HG02610 (cell line): ENCODE results near the gene GTF2A1.
A peak's percentile ranks its signal among the peaks of the same experiment; 100 is the strongest.
"Not testable (repeated sequence)": the region's sequence is repeated elsewhere in the genome, so short reads cannot be mapped to it uniquely, and the experiment has no call there.

Source experiments
- ATAC-seq: cut with Tn5 transposase; IDR thresholded peaks from one replicate; pipeline ENCODE4 v1.9.1; 2021; ENCODE audit warnings: mild to moderate bottlenecking, moderate library complexity; ENCODE audit not compliant: unreplicated experiment

GTF2A1 gene

DNA sequence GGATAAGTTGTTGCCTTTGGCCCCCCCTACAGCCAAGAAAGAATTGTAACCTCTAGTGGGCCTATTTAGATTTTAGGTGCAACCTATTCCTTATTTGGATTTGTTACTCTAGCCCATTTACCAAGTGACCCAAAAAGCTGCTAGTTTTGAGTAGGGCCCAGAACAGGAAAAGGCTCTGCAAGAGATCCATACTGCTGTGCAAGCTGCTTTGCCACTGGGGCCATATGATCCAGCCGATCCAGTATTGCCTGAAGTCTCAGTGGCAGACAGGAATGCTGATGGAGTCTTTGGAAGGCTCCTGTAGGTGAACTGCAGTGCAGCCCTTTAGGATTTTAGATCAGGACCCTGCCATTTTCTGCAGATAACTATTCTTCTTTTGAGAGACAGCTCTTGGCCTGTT, 12.9 kb upstream of the GTF2A1 start:
- ATAC-seq = no peak

DNA sequence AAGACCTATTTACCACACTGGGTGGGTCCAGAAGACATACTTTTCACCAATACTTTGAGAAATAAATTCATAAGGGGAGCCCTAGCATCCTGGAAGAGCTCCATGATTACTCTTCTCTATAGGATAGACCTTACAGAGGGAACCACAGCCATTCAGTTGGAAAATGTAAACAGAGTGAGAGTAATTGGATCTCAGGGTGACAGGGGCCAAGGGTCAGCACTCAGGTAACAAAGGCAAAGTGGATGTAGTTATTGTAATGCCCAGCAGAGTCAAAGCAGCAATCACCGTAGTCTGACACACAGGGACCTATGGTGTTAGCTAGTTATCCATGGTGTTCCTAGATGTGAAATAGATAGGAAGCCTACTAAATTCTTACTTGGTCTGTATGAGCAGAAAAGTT, 10.8 kb upstream of the GTF2A1 start:
- ATAC-seq = no peak

DNA sequence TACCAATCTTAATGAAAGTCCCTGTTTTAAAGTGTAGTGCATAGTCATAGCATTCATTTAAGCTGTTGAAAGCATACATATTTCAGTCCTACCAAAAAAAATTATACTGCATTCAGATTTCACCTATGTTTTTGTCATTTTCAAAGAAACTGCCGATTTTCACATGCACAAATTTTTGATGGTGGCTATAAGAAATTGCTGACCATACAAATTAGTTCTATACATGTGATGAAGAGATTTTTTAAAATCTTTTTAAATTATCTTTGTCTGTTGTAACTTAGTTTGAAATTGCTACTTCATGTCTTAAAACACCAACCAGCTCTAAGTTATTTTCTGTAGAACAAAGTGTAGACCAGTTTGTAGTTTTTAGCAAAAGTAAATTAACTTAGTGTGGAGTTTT, 3.5 kb upstream of the GTF2A1 start:
- no peak for ATAC-seq

DNA sequence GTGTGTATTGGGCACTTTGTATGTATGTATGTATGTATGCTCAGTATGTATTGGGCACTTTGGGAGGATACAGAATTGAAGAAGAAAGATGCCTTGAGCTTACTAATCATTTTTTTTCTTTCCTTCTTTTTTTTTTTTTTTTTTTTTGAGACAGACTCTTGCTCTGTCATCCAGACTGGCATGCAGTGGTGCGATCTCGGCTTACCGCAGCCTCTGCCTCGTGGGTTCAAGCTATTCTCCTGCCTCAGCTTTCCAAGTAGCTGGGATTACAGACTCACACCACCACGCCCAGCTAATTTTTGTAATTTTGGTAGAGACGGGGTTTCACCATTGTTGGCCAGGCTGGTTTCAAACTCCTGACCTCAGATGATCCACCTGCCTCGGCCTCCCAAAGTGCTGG, 3.0 kb upstream of the GTF2A1 start:
- ATAC-seq = not testable (repeated sequence)

GRCh38 chr14:81222691-81223090, 1.9 kb upstream of the GTF2A1 start:
- no peak for ATAC-seq

DNA sequence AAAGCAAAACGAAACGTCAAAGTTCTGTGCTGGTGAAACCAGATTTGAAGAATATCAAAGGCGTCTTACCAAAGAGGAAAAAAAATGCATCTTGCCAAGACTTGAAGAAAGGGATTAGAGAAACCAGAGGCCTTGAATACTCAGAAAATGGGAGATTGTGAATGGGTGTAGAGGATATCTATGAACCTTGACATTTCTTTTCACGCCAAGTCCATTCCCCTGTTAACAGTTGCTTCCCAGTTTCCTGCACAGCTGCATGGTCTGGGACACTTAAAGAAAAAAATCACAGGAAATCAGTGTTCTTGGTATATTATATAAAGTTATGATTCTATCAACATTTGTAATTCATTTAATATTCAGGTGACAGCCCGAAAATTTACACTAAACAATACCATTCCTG, 1.4 kb upstream of the GTF2A1 start:
- no peak for ATAC-seq

GRCh38 chr14:81221579-81222102, 882 bp upstream of the GTF2A1 start:
- ATAC-seq = no peak

DNA sequence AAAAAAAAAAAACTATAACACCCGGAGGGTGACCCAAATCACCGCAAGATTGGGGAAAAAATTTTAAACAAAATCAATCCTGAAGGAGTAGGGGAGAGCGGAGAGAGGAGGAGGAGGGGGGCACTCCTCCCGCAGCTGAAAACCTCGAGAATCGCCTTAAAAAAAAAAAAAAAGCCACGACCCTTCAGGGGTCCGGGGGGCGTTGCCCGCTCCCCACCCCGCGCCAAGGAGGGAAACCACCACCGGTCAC, 254 bp downstream of the GTF2A1 start:
- no peak for ATAC-seq

GRCh38 chr14:81219759-81220579, 790 bp downstream of the GTF2A1 start:
- ATAC-seq = no peak

DNA sequence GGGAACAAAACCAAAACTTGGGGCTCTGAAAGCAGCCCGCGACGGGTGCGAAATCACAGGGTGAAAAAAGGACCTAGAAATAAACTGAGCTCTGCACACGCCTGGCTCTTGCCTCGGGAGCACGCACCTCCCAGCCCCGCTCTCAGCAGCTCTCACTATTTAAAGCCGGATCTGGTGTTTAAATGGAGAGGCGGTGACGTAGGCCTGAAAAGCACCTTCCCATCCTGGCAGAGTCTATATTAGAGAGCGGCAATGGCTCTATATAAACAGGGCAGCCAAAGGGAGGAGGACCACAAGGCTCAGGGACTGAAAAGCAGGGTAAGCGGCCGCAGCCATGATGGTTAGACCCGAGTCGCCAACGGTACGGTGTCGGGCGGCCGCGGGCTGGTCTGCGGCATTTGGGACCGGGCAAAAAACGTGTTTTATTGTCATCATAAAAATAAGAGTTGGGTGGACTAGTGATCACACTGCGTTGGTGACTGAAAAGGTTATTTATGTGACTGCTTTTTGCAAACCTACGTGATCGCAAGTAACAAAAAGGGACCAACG, 1.5 kb downstream of the GTF2A1 start:
- ATAC-seq = peak; percentile 61

GRCh38 chr14:81211844-81212243, 8.9 kb downstream of the GTF2A1 start:
- no peak for ATAC-seq

GRCh38 chr14:81209167-81209836, 11.5 kb downstream of the GTF2A1 start:
- ATAC-seq = peak; percentile 47

GRCh38 chr14:81208489-81208888, 12.3 kb downstream of the GTF2A1 start:
- no peak for ATAC-seq

DNA sequence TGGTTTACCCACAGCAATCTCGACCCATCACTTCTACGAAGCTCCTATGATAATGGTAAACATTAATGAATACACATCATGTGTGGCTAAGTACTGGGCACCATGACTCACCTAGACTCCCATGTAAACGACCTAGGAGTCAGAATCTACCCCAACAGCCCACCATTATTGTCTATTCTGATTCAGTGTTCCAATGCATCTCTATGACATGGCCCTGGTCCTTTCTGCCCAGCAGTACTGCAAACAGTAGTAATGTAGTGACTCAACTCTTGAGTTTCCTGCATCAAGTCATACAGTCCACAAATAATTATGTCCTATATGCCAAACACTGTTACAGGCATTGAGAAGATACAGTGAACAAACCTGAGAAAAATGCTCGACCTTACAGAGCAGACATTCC, 14.6 kb downstream of the GTF2A1 start:
- ATAC-seq = no peak

DNA sequence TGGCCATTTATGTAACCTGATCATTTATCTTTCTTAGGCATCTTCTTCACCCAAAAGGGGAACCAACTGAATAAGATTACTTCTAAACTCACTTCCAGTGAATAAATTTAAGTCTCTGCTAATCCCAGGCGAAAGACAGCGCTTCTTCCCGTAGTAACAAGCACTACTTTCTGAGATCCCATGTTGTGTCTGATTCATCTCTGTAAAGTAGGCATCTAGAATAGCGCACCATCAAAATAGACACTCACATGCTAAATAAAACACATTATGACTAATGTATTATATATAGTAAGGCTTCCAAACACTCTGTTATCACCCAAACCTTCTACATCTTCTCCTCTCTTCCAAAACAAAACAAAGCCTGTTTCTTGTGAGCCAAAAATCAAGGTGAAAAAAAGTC, 15.1 kb downstream of the GTF2A1 start:
- no peak for ATAC-seq

DNA sequence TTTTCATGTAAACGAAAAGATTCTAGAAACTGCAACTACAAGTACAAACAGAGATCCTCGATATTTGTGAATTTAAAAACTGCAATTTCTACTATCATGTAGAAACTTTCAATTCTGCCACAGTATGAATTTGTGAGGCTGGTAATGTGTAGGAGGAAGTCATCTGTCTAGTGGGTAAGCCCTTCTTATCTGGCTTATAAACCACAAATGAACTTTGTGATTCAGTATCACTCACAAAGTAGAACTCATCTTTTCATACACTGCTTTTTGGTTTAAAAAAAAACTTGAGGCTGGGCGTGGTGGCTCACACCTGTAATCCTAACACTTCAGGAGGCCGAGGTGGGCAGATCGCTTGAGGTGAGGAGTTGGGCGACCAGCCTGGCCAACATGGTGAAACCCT, 20.7 kb downstream of the GTF2A1 start:
- no peak for ATAC-seq

DNA sequence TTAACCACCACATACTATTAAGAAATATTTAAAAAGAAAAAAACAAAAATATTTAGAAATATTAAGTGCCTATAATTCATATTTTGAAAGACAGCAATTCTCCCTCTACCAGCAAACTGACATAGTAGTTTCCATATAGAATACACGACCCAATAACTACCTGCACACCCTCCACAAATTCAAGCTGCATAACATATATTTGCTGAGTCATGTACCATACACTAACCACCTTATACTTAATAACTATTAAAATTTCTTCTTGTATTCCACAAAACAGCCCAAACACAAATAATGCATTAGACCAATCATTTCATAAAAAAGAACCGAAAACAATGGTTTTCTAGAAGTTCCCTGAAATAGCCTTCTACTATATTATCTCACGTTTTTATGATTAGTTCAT, 21.7 kb downstream of the GTF2A1 start:
- ATAC-seq = no peak

- no peak for ATAC-seq
Observed at GRCh38 chr14:81198651-81199050, 22.1 kb downstream of the GTF2A1 start.

- ATAC-seq = peak; percentile 81
Observed at GRCh38 chr14:81193924-81194633, 26.7 kb downstream of the GTF2A1 start.

GRCh38 chr14:81192594-81192993, 28.2 kb downstream of the GTF2A1 start:
- no peak for ATAC-seq

DNA sequence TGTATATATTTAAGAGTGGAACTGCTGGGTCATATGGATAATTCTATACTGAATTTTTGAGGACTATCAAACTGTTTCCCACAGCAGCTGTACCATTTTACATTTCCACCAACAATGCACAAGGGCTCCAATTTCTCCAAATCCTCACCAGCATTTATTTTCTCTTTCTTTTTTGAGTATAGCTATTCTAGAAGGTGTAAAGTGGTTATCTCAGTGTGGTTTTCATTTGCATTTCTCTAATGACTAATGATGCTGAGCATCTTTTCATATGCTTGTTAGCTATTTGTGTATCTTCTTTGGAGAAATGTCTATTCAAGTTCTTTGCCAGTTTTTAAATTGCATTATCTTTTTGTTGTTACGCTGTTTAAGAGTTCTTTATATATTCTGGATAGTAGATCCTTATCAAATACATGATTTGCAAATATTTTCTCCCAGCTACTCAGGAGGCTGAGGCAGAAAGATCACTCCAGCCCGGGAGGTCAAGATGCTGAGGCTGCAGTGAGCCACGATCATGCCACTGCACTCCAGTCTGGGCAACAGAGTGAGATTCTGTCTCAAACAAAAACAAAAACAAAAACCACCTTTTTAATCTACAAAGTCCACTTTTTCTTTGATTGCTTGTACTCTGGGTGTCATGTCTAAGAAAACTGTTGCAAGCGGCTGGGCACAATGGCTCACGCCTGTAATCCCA, 32.8 kb downstream of the GTF2A1 start:
- ATAC-seq = peak; percentile 87
